ENCODE data around the gene SMARCC2. TPM values are rescaled to one million over a fixed set of nuclear protein-coding genes. Genes with fewer than 3 reads are reported as not detected.

SMARCC2 gene
- total and polyA plus RNA-seq, 2 of the 13 experiments (the other 11 are each of a cell fraction or from before 2014, with no cell fraction given) = 21.3 to 24.1 TPM

GRCh38 chr12:56230432-56231183 lies 41.3 kb upstream of the SMARCC2 start (continued):
- TF ChIP-seq ZBTB2 (CRISPR knock-in tag; IDR thresholded peaks at IDR 0.05; ENCODE audit: low read depth) = no peak
- peak; percentile 74; the same call in 1 of the 2 replicates for TF ChIP-seq ZNF839 (CRISPR knock-in tag; IDR thresholded peaks at IDR 0.05; ENCODE audit: borderline replicate concordance)
- no peak for TF ChIP-seq SOX13 (IDR thresholded peaks at IDR 0.05)
- TF ChIP-seq SOX13 (CRISPR knock-in tag; conservative IDR thresholded peaks at IDR 0.05 in 1 of 2, IDR thresholded peaks at IDR 0.05 in 1 of 2) = no peak; a peak in 1 of 4 replicates
- peak; percentile 57; the same call in 1 of the 2 replicates for TF ChIP-seq ELF3 (CRISPR knock-in tag; IDR thresholded peaks at IDR 0.05)
- no peak for TF ChIP-seq GTF3A (CRISPR knock-in tag; conservative IDR thresholded peaks at IDR 0.05)
- peak; percentile 48 for TF ChIP-seq HDAC1 (CRISPR knock-in tag; IDR thresholded peaks at IDR 0.05)
- TF ChIP-seq ZBTB7B (CRISPR knock-in tag; IDR thresholded peaks at IDR 0.05) = peak; percentile 62; the same call in 1 of the 2 replicates
- peak; percentile 46; the same call in 1 of the 2 replicates for TF ChIP-seq MEIS1 (CRISPR knock-in tag; IDR thresholded peaks at IDR 0.05; ENCODE audit: borderline replicate concordance)
- no peak for TF ChIP-seq MYPOP (CRISPR knock-in tag; IDR thresholded peaks at IDR 0.05)
- TF ChIP-seq CCAR2 (optimal IDR thresholded peaks at IDR 0.05; ENCODE audit: low read depth, low read length) = peak; percentile 29
- peak; percentile 40; the same call in 1 of the 2 replicates for TF ChIP-seq MAZ (IDR thresholded peaks at IDR 0.05; ENCODE audit: borderline replicate concordance, low read depth, low read length)
- TF ChIP-seq MAZ (CRISPR knock-in tag; IDR thresholded peaks at IDR 0.05; ENCODE audit: low read depth) = no peak; the same call in 1 of the 2 replicates
- no peak for TF ChIP-seq ZNF253 (CRISPR knock-in tag; IDR thresholded peaks at IDR 0.05; ENCODE audit: borderline replicate concordance)
- 0 out of 2 replicates have a peak, but pooled peaks have one; percentile 57 for TF ChIP-seq DR1 (CRISPR knock-in tag; IDR thresholded peaks at IDR 0.05)
- no peak for TF ChIP-seq SATB2 (CRISPR knock-in tag; IDR thresholded peaks at IDR 0.05)
- no peak for TF ChIP-seq JARID2 (CRISPR knock-in tag; IDR thresholded peaks at IDR 0.05; ENCODE audit: insufficient replicate concordance)
- peak; percentile 94 for TF ChIP-seq DMAP1 (CRISPR knock-in tag; IDR thresholded peaks at IDR 0.05)
- TF ChIP-seq, protein P1, sequence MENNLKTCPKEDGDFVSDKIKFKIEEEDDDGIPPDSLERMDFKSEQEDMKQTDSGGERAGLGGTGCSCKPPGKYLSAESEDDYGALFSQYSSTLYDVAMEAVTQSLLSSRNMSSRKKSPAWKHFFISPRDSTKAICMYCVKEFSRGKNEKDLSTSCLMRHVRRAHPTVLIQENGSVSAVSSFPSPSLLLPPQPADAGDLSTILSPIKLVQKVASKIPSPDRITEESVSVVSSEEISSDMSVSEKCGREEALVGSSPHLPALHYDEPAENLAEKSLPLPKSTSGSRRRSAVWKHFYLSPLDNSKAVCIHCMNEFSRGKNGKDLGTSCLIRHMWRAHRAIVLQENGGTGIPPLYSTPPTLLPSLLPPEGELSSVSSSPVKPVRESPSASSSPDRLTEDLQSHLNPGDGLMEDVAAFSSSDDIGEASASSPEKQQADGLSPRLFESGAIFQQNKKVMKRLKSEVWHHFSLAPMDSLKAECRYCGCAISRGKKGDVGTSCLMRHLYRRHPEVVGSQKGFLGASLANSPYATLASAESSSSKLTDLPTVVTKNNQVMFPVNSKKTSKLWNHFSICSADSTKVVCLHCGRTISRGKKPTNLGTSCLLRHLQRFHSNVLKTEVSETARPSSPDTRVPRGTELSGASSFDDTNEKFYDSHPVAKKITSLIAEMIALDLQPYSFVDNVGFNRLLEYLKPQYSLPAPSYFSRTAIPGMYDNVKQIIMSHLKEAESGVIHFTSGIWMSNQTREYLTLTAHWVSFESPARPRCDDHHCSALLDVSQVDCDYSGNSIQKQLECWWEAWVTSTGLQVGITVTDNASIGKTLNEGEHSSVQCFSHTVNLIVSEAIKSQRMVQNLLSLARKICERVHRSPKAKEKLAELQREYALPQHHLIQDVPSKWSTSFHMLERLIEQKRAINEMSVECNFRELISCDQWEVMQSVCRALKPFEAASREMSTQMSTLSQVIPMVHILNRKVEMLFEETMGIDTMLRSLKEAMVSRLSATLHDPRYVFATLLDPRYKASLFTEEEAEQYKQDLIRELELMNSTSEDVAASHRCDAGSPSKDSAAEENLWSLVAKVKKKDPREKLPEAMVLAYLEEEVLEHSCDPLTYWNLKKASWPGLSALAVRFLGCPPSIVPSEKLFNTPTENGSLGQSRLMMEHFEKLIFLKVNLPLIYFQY (CRISPR knock-in tag; IDR thresholded peaks at IDR 0.05; ENCODE audit: borderline replicate concordance) = peak; percentile 22; the same call in 1 of the 2 replicates
- peak; percentile 46; the same call in 1 of the 2 replicates for TF ChIP-seq ZNF777 (CRISPR knock-in tag; IDR thresholded peaks at IDR 0.05)
- peak; percentile 88 for TF ChIP-seq PPARG (CRISPR knock-in tag; conservative IDR thresholded peaks at IDR 0.05)
